Hepatocyte (in vitro differentiated cells): ENCODE measurements around the gene WFDC12. TPM values are rescaled to one million over a fixed set of nuclear protein-coding genes. Genes with fewer than 3 reads are reported as not detected.
A peak's percentile ranks its signal among the peaks of the same experiment; 100 is the strongest.

ENCODE experiments used
- DNase-seq: peaks from one replicate; pipeline ENCODE4 v3.0.0-alpha.2; 2016; ENCODE audit warnings: low spot score
- H2AFZ ChIP-seq: fragments of 200-600 bp; sonication (generic); 2 replicates; pipeline ENCODE4 v1.6.0; 2016; ENCODE audit warnings: antibody characterized with exemption, mild to moderate bottlenecking
- H3K27ac ChIP-seq: fragments of 200-600 bp; sonication (generic); 2 replicates; pipeline ENCODE4 v1.5.1; 2016; ENCODE audit warnings: mild to moderate bottlenecking
- H3K27me3 ChIP-seq: fragments of 200-600 bp; sonication (generic); 2 replicates; pipeline ENCODE4 v1.6.1; 2016
- H3K36me3 ChIP-seq: fragments of 200-600 bp; sonication (generic); replicated peaks from 2 replicates; pipeline ENCODE4 v1.5.1; 2016; ENCODE audit warnings: low read depth; ENCODE audit not compliant: insufficient read depth
- H3K4me1 ChIP-seq: fragments of 200-600 bp; sonication (generic); 2 replicates; pipeline ENCODE4 v1.5.1; 2016; ENCODE audit warnings: mild to moderate bottlenecking, moderate library complexity; ENCODE audit not compliant: insufficient read depth
- H3K4me2 ChIP-seq: fragments of 200-600 bp; sonication (generic); 2 replicates; pipeline ENCODE4 v1.6.0; 2016
- H3K4me3 ChIP-seq: fragments of 200-600 bp; sonication (generic); 2 replicates; pipeline ENCODE4 v1.5.1; 2016; ENCODE audit warnings: mild to moderate bottlenecking
- H3K79me2 ChIP-seq: fragments of 200-600 bp; sonication (generic); 2 replicates; pipeline ENCODE4 v1.6.0; 2017; ENCODE audit warnings: mild to moderate bottlenecking
- H3K9me2 ChIP-seq: fragments of 200-600 bp; sonication (generic); replicated peaks from 2 replicates; pipeline ENCODE4 v1.6.0; 2017; ENCODE audit warnings: mild to moderate bottlenecking; ENCODE audit not compliant: insufficient read depth
- H3K9me3 ChIP-seq: fragments of 200-600 bp; sonication (generic); 2 replicates; pipeline ENCODE4 v1.5.1; 2016; ENCODE audit warnings: low read depth, mild to moderate bottlenecking
- H4K20me1 ChIP-seq: fragments of 200-600 bp; sonication (generic); 2 replicates; pipeline ENCODE4 v1.6.0; 2016; ENCODE audit warnings: mild to moderate bottlenecking; ENCODE audit not compliant: insufficient read depth, poor library complexity, severe bottlenecking
- CTCF ChIP-seq: fragments of 200-600 bp; sonication (generic); IDR thresholded peaks from 2 replicates; pipeline ENCODE4 v1.5.1; 2016; ENCODE audit warnings: antibody characterized with exemption, mild to moderate bottlenecking; ENCODE audit not compliant: poor library complexity
- EZH2 ChIP-seq: fragments of 200-600 bp; sonication (generic); IDR thresholded peaks from 2 replicates; pipeline ENCODE4 v1.6.1; 2016; ENCODE audit warnings: antibody characterized with exemption, mild to moderate bottlenecking, borderline replicate concordance
- EZH2phosphoT487 ChIP-seq: fragments of 200-600 bp; sonication (generic); IDR thresholded peaks from one replicate; pipeline ENCODE4 v1.6.1; 2018; ENCODE audit warnings: antibody characterized with exemption, mild to moderate bottlenecking, low read depth, moderate library complexity; ENCODE audit not compliant: unreplicated experiment, severe bottlenecking
- WGBS: methylation state at CpG from one replicate; pipeline ENCODE4 v1.1.6; 2016; ENCODE audit warnings: low lambda C conversion rate; ENCODE audit errors: missing lambda C conversion rate; 5-methylcytosine and 5-hydroxymethylcytosine counted together
- polyA plus RNA-seq: library from polyadenylated mRNA; unstranded; fragments of >200 nt; fragmentation: Nextera tagmentation; extraction: Ambion mirVana; gene quantifications from 2 replicates; pipeline ENCODE4 v1.2.1, GENCODE V29; 2016
- total RNA-seq: library from RNA; depleted of rRNA; stranded (reverse); fragments of >200 nt; gene quantifications from 2 replicates; pipeline ENCODE4 v1.2.3, GENCODE V29; 2014

WFDC12 gene, protein sequence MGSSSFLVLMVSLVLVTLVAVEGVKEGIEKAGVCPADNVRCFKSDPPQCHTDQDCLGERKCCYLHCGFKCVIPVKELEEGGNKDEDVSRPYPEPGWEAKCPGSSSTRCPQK
- total RNA-seq (not detected in 2 replicates), polyA plus RNA-seq (not detected in 2 replicates)

GRCh38 chr20:45124365-45124764, at the start of gene WFDC12:
Gene WFDC12 (minus strand): TSS chr20:45124465. CDS start chr20:45124447, 18 bp downstream.
- 92% methylated on average over 6 of the region's 6 CpGs for WGBS
- Histone ChIP-seq H3K36me3 (no peaks in the 10 kb centered on the region), H2AFZ (no peak within 1 kb of the TSS), H3K27ac (no peak within 1 kb of the TSS), H3K79me2 (no peaks in the 10 kb centered on the region), H3K4me1 (no peaks in the 10 kb centered on the region), H4K20me1 (no peaks in the 10 kb centered on the region), H3K4me2 (no peak within 1 kb of the TSS), H3K9me3 (no peaks in the 10 kb centered on the region), H3K27me3 (peaks cover 11% of the 10 kb centered on the region), H3K9me2 (no peaks in the 10 kb centered on the region), H3K4me3 (no peak within 1 kb of the TSS)
- DNase-seq: no peak
- no peak for TF ChIP-seq CTCF
- TF ChIP-seq EZH2: no peak

- H2AFZ ChIP-seq: no peak overlapping the region
- H3K4me2 ChIP-seq: no peak overlapping the region
- no peaks in the 10 kb centered on the region for H3K79me2 ChIP-seq
- peak overlapping the region; percentile 96 for H3K27ac ChIP-seq
- no peaks in the 10 kb centered on the region for H4K20me1 ChIP-seq
- no peak overlapping the region for H3K4me3 ChIP-seq
- H3K36me3 ChIP-seq: no peaks in the 10 kb centered on the region
- H3K4me1 ChIP-seq: peaks cover 12% of the 10 kb centered on the region
- TF ChIP-seq EZH2phosphoT487: no peak
- TF ChIP-seq CTCF: no peak
- TF ChIP-seq EZH2: no peak
- H3K9me3 ChIP-seq: no peaks in the 10 kb centered on the region
- H3K27me3 ChIP-seq: no peaks in the 10 kb centered on the region
- no peaks in the 10 kb centered on the region for H3K9me2 ChIP-seq
- no peak for DNase-seq
- WGBS: 28% methylated on average over 1 of the region's 1 CpG
Measured at GRCh38 chr20:45173522-45173921, 49.3 kb upstream of the WFDC12 start.

DNA sequence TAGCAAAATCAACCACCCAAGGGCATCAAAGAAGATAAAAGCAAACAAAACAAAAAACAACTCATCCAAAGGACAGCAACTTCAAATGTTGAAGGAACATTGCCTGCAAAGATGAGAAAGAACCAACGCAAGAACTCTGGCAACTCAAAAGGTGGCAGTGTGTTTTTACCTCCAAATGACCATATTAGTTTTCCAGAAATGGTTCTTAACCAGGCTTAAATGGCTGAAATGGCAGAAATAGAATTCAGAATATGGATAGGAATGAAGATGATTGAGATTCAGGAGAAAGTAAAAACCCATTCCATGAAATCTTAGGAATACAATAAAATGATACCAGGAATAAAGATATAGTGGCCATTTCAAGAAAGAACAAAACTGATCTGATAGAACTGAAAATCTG, 40.6 kb upstream of the WFDC12 start:
- Histone ChIP-seq H3K4me2 (no peak overlapping the region), H3K79me2 (no peaks in the 10 kb centered on the region), H3K4me1 (no peaks in the 10 kb centered on the region), H3K4me3 (no peak overlapping the region), H3K9me2 (no peaks in the 10 kb centered on the region), H3K27ac (no peak overlapping the region), H4K20me1 (no peaks in the 10 kb centered on the region), H3K9me3 (no peaks in the 10 kb centered on the region), H2AFZ (no peak overlapping the region), H3K36me3 (no peaks in the 10 kb centered on the region), H3K27me3 (no peaks in the 10 kb centered on the region)
- no peak for TF ChIP-seq CTCF
- no peak for TF ChIP-seq EZH2
- TF ChIP-seq EZH2phosphoT487: no peak
- 86% methylated on average over 1 of the region's 1 CpG for WGBS
- no peak for DNase-seq
